ENCODE measurements around the gene PDAP1. TPM values are rescaled to one million over a fixed set of nuclear protein-coding genes. Genes with fewer than 3 reads are reported as not detected.
A peak's percentile ranks its signal among the peaks of the same experiment; 100 is the strongest.
"Not testable (repeated sequence)": the region's sequence is repeated elsewhere in the genome, so short reads cannot be mapped to it uniquely, and the experiment has no call there.

PDAP1 gene
- total and polyA plus RNA-seq, 2 of the 8 experiments (the other 6 are each of a cell fraction or from before 2014, with no cell fraction given): 26.6 to 169 TPM

DNA sequence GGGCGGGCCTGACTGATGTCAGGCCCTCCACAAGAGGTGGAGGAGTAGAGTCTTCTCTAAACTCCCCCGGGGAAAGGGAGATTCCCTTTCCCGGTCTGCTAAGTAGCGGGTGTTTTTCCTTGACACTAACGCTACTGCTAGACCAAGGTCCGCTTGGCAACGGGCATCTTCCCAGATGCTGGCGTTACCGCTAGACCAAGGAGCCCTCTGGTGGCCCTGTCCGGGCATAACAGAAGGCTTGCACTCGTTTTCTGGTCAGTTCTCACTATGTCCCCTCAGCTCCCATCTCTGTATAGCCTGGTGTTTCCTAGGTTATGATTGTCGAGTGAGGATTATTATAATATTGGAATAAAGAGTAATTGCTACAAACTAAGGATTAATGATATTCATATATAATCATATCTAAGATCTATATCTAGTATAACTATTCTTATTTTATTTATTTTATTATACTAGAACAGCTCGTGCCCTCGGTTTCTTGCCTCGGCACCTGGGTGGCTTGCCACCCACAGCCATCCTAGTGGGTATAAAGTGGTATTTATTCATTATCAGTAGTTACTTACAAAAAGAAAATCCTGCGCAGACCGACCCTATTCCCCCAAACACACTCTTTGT is 7.2 kb upstream of the PDAP1 start:
- not testable (repeated sequence) for H2BK12ac ChIP-seq (ENCODE audit: low read depth, low read length); H3K18ac ChIP-seq (ENCODE audit: extremely low read depth, low read length); H3K4ac ChIP-seq (replicated peaks; ENCODE audit: insufficient read length, low read depth, low read length); H3K9me3 ChIP-seq (ENCODE audit: insufficient read depth in 2 of 2, low read depth in 1 of 2, low read length in 1 of 2); H2BK15ac ChIP-seq (ENCODE audit: low read length); H2BK120ac ChIP-seq (replicated peaks; ENCODE audit: low read depth, low read length); H3K14ac ChIP-seq (ENCODE audit: insufficient read length); FAIRE-seq; H3K23me2 ChIP-seq (ENCODE audit: low read depth, low read length); H4K91ac ChIP-seq (replicated peaks; ENCODE audit: insufficient read length, low read length); H3K56ac ChIP-seq (replicated peaks; ENCODE audit: insufficient read length, low read depth, low read length); H4K5ac ChIP-seq (ENCODE audit: insufficient read length, low read depth, low read length); H2AFZ ChIP-seq (ENCODE audit: low read length); H2BK20ac ChIP-seq (ENCODE audit: low read length); H2AK5ac ChIP-seq (ENCODE audit: low read depth, low read length); H3K4me2 ChIP-seq (ENCODE audit: insufficient read depth in 1 of 2, low read depth in 2 of 2, low read length in 2 of 2); H3K4me1 ChIP-seq (replicated peaks in 1 of 4; ENCODE audit: control insufficient read depth in 3 of 4, insufficient read depth in 4 of 4, low read length in 3 of 4); H3K79me1 ChIP-seq (ENCODE audit: low read depth, low read length); H4K8ac ChIP-seq (ENCODE audit: extremely low read depth, insufficient read depth, low read length); H3K4me3 ChIP-seq (ENCODE audit: extremely low read depth in 1 of 4, insufficient read depth in 2 of 4, low read depth in 3 of 4, low read length in 4 of 4); H3K9ac ChIP-seq (replicated peaks in 1 of 4; ENCODE audit: extremely low read depth in 1 of 4, low read depth in 3 of 4, low read length in 3 of 4); H3K27ac ChIP-seq (ENCODE audit: low read depth, low read length); H3K27me3 ChIP-seq (replicated peaks in 1 of 4; ENCODE audit: control insufficient read depth in 3 of 4, extremely low read depth in 1 of 4, insufficient read depth in 3 of 4, low read length in 3 of 4); H3K23ac ChIP-seq (ENCODE audit: insufficient read length); H3K79me2 ChIP-seq (ENCODE audit: control insufficient read depth in 1 of 2, insufficient read depth in 2 of 2, low read length in 2 of 2); H2BK5ac ChIP-seq (ENCODE audit: low read depth, low read length)
- ChIA-PET POLR2A (ENCODE audit: partially characterized antibody) (interaction anchor here (0.7 to 2.8 kb wide), 11 partner anchors 9 to 163 kb away, joined by 3 to 12 read pairs (median 7); no protein-coding TSS in a partner anchor), CTCF (ENCODE audit: partially characterized antibody) (interaction anchor here (0.6 to 2.4 kb wide), 12 partner anchors 8 to 521 kb away, joined by 3 to 13 read pairs (median 5); no protein-coding TSS in a partner anchor)
- peaks cover 25 to 82% (median 57%) of the 10 kb centered on the region in 4 experiments for H3K36me3 ChIP-seq (ENCODE audit: control insufficient read depth in 2 of 4, insufficient read depth in 4 of 4, low read length in 3 of 4)
- H4K20me1 ChIP-seq (replicated peaks in 1 of 2; ENCODE audit: control insufficient read depth in 1 of 2, insufficient read depth in 2 of 2, low read length in 2 of 2): peaks cover 0 to 14% of the 10 kb centered on the region in 2 experiments
- DNase-seq (ENCODE audit: low read depth in 1 of 2, low spot score in 2 of 2): peak in 1 of 2 experiments; percentile 84
- TF ChIP-seq RAD21 (IDR thresholded peaks at IDR 0.05 in 1 of 2, conservative IDR thresholded peaks at IDR 0.05 in 1 of 2; ENCODE audit: low read depth in 2 of 2, low read length in 2 of 2) (peak; percentile 55 to 58), POLR2A (IDR thresholded peaks at IDR 0.05; ENCODE audit: control extremely low read depth in 1 of 2, low read depth in 2 of 2, low read length in 2 of 2) (0 out of 3 replicates have a peak, but pooled peaks of 1 of the 2 experiments have one; percentile 36), CTCF (IDR thresholded peaks at IDR 0.05; ENCODE audit: control extremely low read depth in 1 of 3, insufficient read depth in 1 of 3, low read depth in 1 of 3, low read length in 3 of 3) (peak; percentile 49 to 65 (median 58))
- 75% methylated on average over 17 of the region's 17 CpGs; no CpG with 5 or more reads in 1 of the 2 experiments for WGBS, 2 experiments (ENCODE audit: extremely low coverage in 1 of 2, insufficient coverage in 1 of 2, insufficient read length in 1 of 2, insufficient replicate concordance in 2 of 2, low coverage in 1 of 2, low lambda C conversion rate in 2 of 2, missing lambda C conversion rate in 1 of 2)
